NAMALWA (cell line): ENCODE data around the gene WDR1.

ENCODE experiments used
- DNase-seq: peaks from one replicate; pipeline ENCODE4 v3.0.0-alpha.2; 2015; ENCODE audit warnings: low spot score

The WDR1 gene

GRCh38 chr4:10069075-10069642 is 47.4 kb downstream of the WDR1 start:
- DNase-seq, result no peak

DNA sequence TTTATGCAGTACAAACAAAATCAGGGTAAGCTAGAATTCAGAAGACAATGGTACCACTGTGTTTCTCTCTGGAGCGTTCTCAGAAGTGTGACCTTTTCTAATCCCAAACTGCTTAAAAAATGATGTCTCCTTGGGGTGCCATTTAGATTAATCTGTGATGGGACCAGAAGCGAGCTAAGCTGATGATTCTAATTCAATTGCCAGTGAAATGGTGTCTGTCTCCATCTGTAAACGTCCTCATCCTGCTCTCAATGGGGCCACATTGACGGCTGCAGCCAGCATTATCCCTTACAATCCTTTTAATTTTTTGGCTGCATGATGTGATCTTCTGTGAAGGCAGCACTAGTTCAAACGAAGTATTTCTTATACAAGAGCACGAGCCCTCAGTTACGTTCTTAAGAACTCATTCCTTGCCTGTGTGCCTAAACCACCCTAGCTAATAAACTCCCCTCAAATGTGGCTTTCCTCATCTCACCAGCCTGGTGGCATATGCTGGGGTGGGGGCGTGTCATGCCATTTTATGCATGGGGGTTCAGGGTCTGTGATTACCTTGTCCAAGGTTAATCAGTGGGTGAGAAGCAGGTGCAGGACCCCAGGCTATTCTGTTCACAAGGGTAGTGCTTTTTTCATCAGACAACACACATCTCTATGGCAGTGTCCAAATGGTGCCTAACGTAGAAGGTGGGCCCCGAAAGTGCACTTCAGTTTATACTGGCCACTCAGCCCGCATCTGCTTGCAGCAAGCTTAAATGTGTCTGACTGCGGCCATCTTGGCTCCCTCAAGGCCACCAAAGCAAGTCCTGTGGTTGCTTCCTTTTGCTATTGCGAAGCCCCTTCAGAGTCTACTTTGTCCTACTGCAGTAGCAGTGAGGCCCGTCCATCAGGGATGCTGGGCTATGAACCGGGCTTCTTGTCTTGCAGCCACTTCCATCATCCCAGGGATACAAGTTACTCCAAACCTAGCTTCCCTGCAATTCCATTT is 49.6 kb downstream of the WDR1 start:
- no peak for DNase-seq

DNA sequence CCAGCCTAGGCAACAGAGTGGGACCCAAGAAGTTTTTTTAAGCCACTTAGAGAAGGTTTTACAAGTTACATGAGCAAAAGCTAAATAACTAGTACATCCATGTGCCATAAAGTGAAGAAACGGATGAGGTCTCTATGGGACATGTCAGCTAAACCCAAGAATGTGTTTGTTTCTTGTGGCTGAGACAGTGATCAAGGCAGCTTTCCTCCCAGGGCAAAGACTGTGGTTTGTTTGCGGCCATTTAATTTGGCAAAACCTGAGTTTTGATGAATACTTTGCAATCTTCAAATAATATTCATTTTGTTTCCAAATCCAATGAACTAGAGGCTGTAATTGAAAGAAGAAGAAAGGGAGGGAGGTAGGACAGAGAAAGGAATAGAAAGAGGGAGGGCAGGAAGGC is 50.4 kb downstream of the WDR1 start:
- DNase-seq, result no peak

GRCh38 chr4:10063544-10064300 is 52.9 kb downstream of the WDR1 start:
- DNase-seq, result no peak

DNA sequence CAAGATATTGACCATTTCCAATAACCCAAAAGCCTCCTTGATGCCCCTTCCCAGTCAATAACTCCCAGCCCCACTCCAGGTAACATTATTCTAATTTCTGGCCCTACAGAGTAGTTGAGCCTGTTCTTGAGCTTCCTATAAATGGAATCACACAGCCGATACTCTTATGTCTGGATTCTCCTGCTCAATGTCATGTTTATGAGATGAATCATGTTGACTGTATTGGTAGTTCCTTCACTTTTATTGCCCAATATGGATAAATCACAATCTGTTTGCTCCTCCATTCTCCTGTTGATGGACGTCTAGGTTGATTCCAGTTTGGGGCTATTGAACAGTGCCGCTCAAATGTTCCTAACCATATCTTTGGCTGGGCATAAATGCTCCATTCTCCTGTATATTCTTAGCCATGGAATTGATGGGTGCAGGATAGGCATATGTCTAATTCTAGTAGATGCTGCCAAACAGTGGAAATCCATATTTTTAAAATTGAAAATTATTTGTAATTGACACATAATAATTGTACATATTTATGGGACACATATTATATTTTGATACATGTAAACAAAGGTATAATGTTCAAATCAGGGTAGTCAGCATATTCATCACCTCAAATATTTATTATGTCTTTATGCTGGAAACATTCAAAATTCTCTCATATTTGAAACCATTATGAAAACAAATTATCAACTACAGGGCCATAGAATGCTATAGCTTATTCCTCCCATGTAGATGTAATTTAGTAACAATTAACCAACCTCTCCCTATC is 54.8 kb downstream of the WDR1 start:
- DNase-seq, result no peak

GRCh38 chr4:10058371-10058770 is 58.2 kb downstream of the WDR1 start:
- DNase-seq, result no peak

DNA sequence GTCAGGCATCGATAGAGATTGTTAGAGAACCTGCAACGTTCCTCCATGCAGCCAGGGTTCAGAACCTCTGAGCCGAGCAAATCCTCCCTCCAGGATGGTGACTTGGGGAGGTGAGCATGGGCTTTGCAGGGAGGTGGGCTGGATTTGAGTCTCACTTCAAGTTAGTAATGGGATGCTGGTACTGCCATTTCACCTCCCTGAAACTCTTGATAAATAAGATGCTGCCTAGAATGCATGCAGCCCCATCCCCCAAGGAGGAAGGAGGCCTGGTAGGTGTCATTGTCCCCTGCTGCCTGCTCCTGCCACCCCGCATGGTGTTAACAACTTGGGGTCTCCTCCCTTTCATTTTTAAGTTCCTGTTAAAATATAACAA is 59.6 kb downstream of the WDR1 start:
- no peak for DNase-seq

GRCh38 chr4:10056334-10057022 is 60.1 kb downstream of the WDR1 start:
- DNase-seq, result no peak

DNA sequence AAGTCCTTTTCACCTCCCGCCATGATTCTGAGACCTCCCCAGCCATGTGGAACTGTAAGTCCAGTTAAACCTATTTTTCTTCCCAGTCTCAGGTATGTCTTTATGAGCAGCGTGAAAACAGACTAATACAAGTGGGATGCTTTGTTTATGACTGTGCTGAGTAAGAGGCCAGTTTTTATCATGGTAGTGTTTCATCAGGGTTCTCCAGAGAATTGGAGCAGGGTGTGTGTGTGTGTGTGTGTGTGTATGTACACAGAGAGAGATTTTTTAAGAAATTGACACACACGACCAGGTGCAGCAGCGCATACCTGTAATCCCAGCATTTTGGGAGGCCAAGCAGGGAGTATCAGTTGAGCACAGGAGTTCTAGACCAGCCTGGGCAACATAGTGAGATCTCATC is 60.7 kb downstream of the WDR1 start:
- DNase-seq, result no peak

DNA sequence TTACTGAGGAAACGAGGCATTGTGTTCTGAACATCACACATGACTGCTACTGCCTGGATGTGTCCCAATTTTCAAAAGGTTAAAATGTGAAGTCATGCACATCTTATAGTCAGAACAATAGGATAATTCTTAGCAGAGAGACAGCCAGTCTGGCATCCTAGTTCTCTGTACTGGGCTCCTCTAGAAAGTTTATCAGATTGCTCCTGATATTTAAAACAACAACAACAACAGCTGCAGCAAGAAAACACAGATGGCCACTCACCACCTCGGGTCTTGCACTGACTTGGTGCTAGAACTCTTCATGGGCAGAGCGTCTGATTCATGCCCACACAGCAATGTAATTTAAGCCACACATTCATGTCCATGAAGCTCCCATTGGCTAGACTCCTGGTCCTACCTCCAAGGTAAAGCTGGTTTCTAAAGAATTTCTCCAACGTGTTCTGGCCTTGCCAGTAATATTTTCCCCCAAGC is 62.0 kb downstream of the WDR1 start:
- no peak for DNase-seq

DNA sequence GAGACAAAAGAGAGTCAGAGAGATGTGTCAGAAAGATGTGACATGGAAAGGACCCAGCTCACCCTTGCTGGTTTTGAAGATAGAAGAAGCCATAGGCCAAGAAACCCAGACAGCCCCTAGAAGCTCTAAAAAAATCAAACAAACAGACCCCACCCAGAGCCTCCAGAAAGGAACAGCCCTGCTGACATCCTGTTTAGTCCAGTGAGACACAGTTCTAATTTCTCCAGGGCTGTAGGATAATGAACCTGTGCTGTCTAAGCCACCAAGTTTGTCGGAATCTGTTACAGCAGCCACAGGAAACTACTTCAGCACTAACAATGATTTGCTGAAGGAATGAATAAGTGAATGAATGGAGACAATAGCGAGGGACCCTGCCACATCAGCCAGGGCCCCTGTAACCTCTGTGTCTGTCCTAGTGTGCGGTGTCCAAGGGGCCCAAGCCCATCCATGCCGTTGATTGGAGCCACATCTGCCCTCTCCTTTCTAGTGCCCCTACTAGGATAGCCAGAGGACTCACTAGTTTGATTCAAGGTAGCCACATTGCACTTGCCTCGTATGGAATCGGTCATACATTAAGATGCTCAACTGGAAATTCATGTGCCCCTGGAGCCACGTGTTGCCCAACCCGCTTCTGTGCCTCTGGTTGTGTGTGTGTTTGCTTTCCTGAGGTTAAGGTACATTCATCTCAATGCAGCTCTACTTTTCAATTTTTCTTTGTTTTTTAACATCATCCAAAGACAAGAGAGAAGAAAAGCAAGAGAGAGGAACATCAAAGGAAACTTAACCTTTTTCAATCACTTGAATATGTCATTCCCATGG is 62.8 kb downstream of the WDR1 start:
- DNase-seq, result no peak

- DNase-seq, result no peak
These were observed 65.0 kb downstream of the WDR1 start for GRCh38 chr4:10051517-10052135.

GRCh38 chr4:10050721-10051120 is 65.9 kb downstream of the WDR1 start:
- DNase-seq, result no peak

DNA sequence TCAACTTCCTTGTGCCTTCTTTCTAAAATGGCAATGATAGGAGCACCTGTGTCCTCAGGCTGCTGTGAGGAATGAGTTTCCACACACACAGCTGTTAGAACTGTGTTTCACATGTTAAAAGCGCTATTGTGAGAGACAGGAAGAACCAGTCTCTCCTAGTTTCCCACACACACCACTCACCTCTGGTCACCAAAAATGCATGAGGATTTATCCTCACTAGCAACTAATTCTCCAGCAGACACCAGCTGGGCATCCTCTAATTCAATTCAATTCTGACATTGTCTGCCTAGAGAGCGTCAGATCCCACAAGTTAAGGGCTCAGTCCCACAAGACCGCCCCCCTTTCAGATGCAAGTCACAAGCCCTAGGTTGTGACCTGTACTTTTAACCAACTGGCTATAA is 66.3 kb downstream of the WDR1 start:
- no peak for DNase-seq

DNA sequence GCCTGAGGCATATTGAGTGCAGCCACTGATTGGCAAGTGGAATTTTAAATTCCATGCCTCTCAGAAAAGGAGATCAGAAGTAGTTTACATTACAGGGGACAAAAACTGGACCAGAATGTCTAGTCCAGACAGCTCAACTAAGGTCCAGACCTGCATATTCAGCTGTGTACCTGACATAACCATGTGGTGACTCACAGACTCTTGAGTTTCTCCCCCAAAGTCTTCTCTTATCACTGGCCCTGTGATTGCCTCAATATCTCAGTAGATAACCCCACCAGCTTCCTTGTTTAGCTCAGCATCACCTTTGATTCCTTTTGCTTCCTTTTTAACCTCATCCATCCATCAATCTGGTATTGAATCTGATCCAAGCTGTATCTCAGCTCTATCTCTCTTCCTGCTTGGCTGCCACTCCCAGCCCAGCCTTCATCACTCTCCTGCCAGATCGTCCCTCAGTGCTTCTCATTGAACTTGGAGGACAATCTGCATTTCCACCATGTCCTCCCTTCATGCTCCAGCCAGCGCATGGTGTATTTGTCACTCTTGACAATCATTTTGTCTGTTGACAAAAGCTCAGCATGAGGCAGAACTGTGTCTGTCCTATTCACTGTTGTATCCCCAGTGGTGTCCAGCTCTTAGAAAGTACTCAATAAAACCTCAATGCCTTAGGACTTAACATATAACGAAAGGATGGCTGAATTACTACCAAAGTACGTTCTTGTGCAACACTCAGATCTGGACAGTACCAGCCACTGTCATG is 67.5 kb downstream of the WDR1 start:
- no peak for DNase-seq

DNA sequence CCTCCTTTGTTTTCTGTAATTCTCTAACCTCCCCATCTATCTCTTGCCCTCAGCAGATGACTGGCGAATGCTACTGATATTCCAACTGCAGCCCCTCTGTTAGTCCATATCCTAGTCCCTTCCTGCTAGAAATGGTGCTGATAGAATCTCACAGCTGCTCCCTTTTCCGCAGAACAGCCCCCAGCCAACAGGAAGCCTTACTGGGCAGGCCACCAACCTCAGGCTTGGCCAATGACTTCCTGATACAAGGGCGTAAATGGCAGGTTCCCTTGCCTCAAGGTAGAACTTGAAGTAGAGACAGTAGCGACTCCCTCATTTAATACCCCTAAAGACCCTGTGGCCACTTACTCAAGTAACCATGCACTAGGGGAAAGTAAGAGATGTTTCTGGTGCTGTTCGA is 68.6 kb downstream of the WDR1 start:
- no peak for DNase-seq

DNA sequence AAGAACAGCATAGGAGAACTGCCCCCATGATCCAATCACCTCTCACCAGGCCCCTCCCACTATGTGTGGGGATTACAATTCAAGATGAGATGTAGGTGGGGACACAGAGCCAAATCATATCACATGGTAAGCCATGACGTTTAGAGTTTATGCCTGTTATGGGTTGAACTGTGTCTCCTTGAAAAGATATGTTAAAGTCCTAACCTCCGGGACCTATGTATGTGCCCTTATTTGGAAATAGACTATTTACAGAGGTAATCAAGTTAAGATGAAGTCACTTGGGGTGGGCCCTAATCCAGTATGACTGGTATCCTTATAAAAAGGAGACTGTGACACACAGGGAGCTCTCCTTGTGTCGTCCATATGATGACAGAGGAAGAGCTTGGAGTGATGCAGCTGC is 70.1 kb downstream of the WDR1 start:
- DNase-seq, result no peak

- DNase-seq, result no peak
These were observed 71.1 kb downstream of the WDR1 start for GRCh38 chr4:10045481-10045880.

GRCh38 chr4:10041036-10041435 is 75.6 kb downstream of the WDR1 start:
- no peak for DNase-seq
